ENCODE measurements around the gene FAM174C.

Gene FAM174C

DNA sequence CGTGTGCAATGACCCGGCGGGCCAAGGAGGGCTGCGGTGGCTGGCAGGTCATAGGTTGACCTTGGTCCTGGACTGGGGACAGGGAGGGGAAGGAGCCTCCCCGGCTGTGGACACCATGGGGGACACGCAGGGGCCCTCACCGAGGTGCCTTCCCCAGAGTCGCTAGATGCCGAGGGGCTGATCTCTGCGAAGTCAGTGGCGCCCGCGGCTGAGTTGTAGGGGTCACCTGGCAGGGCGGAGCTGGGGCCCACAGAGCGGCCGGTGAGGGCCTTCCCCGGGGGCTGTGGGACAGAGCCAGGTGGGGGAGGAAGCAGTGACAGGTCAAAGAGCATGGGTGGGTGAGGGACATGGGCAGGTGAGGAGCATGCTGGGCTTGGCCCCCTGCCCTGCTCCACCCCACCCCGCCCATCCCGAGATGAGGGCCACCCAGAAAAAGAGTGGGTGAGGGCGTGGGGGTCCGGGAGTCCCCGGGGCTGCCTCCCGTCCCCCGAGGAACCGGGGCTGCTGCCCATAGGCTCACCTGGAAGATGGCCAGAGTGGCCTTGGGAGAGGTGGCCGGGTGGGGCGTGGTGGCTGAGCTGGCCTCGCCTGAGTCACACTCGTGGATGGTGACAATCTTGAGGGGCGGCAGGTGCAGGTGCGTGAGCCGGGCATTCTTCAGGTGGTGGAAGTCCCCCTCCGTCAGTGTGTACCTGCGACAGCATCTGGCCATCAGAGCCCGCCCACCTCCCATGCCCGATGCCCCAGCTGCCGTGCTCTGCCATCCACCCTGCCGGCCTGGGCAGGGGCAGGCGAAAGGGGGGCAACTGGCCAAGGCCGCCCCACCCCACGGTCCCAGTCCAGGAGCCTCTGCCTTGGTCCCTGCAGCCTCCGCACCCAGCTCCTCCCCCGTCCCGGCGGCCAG lies 41.0 kb upstream of the FAM174C start:
- no peaks in the 10 kb centered on the region for H3K9me3 ChIP-seq
- no peak for DNase-seq (ENCODE audit: low spot score in 2 of 2)
- H3K4me3 ChIP-seq = no peak overlapping the region
- in situ Hi-C loops (cut with MboI; ENCODE audit: low sequenced_read_pairs) = no loop called here
- no peaks in the 10 kb centered on the region for H3K4me1 ChIP-seq
- H3K27me3 ChIP-seq (ENCODE audit: low read depth) = no peaks in the 10 kb centered on the region
- H3K36me3 ChIP-seq (replicated peaks) = peaks cover 28% of the 10 kb centered on the region

DNA sequence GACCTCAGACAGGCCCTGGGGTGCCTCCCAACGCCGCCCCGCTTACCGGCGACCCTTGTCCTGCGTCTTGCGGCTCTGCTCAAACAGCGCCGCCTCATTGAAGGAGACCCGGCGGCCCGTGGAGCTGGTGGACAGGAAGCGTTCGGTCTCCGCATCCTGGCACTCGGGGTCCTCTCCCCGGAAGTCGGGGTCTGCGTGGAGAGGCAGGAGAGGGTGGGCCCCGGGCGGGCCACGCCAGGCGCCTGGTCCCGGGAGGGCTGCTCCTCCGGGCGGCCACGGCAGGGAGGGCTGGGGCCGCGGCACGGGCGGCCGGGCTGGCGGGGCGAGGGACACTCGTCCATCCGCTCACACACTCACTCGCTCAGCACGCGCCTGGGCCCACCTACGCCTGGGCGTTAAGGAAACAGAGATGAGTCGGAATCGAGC lies 40.4 kb upstream of the FAM174C start:
- no peaks in the 10 kb centered on the region for H3K9me3 ChIP-seq
- in situ Hi-C loops (cut with MboI; ENCODE audit: low sequenced_read_pairs) = no loop called here
- H3K4me1 ChIP-seq = peaks cover 3% of the 10 kb centered on the region; the same call in 1 of the 2 replicates
- peaks cover 28% of the 10 kb centered on the region for H3K36me3 ChIP-seq (replicated peaks)
- H3K4me3 ChIP-seq = no peak overlapping the region
- H3K27me3 ChIP-seq (ENCODE audit: low read depth) = no peaks in the 10 kb centered on the region
- no peak for DNase-seq (ENCODE audit: low spot score in 2 of 2)

DNA sequence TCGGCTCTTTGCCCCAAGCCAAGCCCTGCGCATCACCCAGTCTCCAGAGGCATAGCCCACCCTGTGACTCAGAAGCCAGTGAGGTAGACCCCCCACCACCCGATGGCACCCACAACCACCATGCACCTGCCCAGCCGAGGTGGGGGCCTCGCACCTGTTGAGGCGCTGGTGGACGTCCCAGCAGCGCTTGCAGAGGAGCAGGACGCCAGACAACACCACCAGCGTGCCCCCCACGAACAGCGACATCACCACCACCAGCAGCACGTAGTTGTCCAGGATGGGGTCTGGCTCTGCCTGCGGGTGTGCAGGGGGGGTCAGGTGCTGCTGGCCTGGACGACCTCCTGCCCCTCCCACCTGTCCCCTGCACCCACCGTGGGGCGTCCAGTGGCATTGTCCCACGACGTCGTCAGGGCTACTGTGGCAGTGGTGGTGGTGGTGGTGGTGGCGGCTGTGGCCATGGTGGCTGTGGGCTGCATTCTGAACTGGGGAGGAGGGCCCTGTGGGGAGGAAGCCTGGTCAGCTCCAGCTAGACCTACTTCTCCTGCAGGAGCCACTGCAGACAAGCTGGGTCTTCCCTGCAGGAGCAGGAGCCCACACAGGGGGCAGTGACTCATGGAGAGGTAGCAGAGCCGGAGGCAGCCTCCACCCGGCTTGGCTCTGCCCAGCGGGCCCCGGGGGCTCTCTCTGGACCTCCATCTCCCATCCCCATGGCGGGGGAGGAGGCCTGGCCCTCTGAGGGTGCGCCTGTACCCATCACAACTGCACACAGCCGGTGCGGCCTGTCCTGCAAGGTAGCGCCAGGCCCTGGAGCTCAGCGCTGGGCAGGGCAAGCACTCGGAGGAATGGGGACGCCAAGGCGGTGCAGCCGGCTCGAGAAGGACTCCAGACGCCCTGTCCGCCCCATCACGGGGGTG lies 39.4 kb upstream of the FAM174C start:
- no peak for DNase-seq (ENCODE audit: low spot score in 2 of 2)
- Histone ChIP-seq H3K36me3 (replicated peaks) (peaks cover 23% of the 10 kb centered on the region), H3K9me3 (no peaks in the 10 kb centered on the region), H3K4me3 (peak overlapping the region; percentile 72), H3K4me1 (peaks cover 5% of the 10 kb centered on the region), H3K27me3 (ENCODE audit: low read depth) (no peaks in the 10 kb centered on the region)
- in situ Hi-C loops (cut with MboI; ENCODE audit: low sequenced_read_pairs) = no loop called here

DNA sequence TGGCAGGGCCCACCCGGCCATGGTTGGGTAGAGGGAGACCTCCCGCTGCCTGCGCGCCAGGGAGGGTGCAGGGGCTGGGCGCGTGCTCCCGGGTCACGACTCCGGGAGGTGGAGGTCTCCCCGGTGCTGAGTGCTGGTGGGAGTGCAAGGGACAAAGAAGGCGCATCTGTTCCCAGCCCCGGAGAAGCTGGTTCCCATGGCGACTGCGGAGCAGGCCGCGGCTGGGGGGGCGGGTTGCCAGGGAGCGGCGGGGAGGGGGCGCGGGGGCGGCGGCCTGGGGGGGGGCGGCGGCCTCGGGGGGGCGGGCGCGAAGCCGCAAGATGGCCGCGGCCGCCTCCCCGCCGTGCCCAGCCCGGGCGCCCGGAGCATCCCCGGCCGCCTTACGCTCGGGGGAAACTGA lies 38.8 kb upstream of the FAM174C start:
- DNase-seq (ENCODE audit: low spot score in 2 of 2) = peak in 1 of 2 experiments; percentile 65
- in situ Hi-C loops (cut with MboI; ENCODE audit: low sequenced_read_pairs) = no loop called here
- Histone ChIP-seq H3K4me3 (peak overlapping the region; percentile 72), H3K27me3 (ENCODE audit: low read depth) (no peaks in the 10 kb centered on the region), H3K36me3 (replicated peaks) (peaks cover 21% of the 10 kb centered on the region), H3K9me3 (no peaks in the 10 kb centered on the region), H3K4me1 (peaks cover 11% of the 10 kb centered on the region)

DNA sequence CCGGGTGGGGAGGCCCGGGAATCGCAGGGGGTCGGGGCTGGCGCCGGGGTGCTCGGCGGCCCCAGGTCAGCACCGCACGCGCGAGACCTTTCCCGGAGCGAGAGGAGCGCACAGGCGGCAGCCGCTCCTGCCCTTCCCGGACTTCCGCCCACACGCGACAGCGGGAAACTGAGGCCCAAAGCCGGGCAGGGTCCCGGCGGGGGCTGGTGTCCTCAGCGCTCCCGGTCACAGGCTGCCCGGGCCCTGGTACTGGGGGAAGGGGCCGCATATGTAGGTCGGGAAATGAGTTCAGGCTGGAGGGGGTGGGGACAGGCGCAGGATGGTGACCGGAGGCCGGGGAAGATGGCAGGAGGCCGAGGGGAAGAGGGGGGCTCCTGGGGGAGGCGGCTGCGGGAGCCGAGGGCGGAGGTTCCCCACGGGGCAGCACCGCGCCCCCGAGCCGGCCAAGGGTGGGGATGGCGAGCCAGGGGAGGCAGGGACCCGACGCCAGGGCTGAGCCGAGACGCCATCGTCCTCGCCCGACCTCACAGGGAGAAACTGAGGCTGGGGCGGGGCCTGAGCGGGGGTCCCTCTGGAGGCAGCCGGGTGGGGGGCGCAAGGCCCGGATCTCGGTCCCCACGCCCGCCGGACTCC lies 38.2 kb upstream of the FAM174C start:
- H3K4me3 ChIP-seq = peak overlapping the region; percentile 72
- DNase-seq (ENCODE audit: low spot score in 2 of 2) = no peak
- in situ Hi-C loops (cut with MboI; ENCODE audit: low sequenced_read_pairs) = no loop called here
- no peaks in the 10 kb centered on the region for H3K27me3 ChIP-seq (ENCODE audit: low read depth)
- no peaks in the 10 kb centered on the region for H3K9me3 ChIP-seq
- peaks cover 11% of the 10 kb centered on the region for H3K4me1 ChIP-seq
- H3K36me3 ChIP-seq (replicated peaks) = peaks cover 21% of the 10 kb centered on the region

DNA sequence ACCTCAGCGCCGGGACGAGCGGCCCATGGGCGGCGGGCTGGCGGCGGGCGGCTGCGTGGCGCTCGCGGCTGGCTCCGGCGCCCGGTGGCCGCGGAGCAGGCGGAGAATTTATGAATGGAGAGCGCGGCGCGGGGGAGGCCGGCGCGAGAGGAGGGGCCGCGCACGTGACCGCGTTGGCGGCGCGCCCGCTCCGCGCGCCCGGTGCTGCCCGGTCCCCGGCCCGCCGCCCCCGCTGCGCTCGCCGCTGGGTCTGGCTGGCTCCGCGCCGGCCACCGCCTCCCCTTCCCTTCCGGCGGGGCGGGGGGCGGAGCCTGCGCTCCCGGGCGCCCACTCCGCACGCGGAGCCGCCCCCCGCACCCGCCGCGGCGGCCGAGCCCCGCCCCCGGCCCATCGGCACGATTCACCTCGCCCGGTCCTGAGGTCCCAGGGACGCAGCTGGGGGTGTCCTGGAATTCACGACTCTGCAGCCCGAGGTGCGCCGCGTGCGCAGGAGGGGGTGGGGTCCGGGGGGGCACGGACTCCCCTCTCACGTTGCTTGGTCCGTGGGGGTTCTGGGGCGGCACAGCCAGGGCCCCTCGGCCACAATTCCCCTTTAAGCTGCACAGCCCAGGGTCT lies 37.5 kb upstream of the FAM174C start, which contains the start of gene CBARP:
TSS of gene CBARP (minus strand) at position 252 of the 615 bp plus-strand sequence. CDS start 1,905 bp downstream, outside the sequence.
- DNase-seq (ENCODE audit: low spot score in 2 of 2) = peak; percentile 46 to 79
- Histone ChIP-seq H3K9me3 (no peaks in the 10 kb centered on the region), H3K36me3 (replicated peaks) (peaks cover 22% of the 10 kb centered on the region), H3K4me3 (peak within 1 kb of the TSS; percentile 72), H3K27me3 (ENCODE audit: low read depth) (no peaks in the 10 kb centered on the region), H3K4me1 (peaks cover 16% of the 10 kb centered on the region)
- in situ Hi-C loops (cut with MboI; ENCODE audit: low sequenced_read_pairs) = no loop called here

DNA sequence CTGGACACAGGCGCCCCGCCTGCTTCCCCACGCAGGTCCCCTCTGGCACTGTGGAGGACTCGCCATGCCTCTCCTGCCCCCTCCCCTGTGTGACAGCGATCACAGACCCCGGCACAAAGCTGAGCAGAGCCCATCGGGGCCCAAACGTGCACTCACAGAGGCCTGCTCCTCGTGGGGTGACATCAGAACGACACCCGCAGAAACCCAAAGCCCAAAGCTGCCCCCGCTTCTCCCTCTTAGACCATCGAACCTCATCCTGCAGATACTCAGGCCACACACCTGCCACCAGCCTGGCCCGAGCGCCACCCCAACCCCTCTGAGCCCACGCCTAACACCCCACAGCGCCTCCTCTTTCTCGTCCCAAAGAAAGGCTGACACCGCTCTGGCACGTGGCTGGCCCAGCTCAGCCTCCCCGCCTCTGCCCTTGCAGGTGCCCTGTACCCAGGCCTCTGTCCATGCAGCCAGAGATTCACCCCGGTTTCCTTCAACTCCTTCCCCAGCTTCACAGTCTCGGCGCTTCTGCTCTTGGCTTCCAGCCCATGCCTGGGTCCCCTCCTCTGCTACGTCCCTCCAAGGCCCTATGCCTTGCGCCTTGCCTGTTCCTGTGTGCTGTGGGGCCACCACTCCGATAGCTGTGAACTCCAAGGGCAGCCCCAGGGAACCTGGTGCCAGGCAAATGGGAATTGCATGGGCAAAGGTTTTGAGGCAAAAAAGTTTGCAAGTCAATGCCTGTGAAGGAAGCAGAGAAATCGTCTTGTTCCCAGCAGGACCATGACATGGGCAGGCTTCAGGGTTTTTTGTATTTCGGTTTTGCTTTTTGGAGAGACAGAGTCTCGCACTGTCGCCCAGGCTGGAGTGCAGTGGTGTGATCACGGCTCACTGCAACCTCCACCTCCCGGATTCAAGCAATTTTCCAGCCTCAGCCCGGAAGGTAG lies 36.7 kb upstream of the FAM174C start:
- no peak for DNase-seq (ENCODE audit: low spot score in 2 of 2)
- H3K36me3 ChIP-seq (replicated peaks) = peaks cover 16% of the 10 kb centered on the region
- peaks cover 16% of the 10 kb centered on the region for H3K4me1 ChIP-seq
- H3K4me3 ChIP-seq = peak overlapping the region; percentile 35
- no peaks in the 10 kb centered on the region for H3K27me3 ChIP-seq (ENCODE audit: low read depth)
- H3K9me3 ChIP-seq = no peaks in the 10 kb centered on the region
- in situ Hi-C loops (cut with MboI; ENCODE audit: low sequenced_read_pairs) = no loop called here

DNA sequence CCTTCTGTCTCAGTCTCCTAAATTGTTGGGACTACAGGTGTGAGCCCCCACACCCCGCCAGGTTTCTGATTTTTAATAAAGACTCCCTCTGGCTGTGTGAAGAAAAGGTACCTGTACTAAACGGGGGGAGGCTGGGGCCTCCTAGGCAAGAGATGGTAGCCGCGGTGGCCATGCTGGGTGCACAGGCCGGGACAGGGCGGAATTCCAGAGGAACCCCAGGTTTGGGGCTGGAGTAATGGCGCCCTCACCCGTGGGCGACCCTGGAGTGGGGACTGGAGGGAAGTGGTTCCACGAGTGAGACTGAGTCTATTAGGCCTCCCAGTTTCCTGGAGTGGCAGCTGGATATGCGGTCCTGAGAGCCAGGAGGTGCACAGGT lies 35.9 kb upstream of the FAM174C start:
- Histone ChIP-seq H3K4me3 (peak overlapping the region; percentile 33), H3K36me3 (replicated peaks) (peaks cover 16% of the 10 kb centered on the region)

DNA sequence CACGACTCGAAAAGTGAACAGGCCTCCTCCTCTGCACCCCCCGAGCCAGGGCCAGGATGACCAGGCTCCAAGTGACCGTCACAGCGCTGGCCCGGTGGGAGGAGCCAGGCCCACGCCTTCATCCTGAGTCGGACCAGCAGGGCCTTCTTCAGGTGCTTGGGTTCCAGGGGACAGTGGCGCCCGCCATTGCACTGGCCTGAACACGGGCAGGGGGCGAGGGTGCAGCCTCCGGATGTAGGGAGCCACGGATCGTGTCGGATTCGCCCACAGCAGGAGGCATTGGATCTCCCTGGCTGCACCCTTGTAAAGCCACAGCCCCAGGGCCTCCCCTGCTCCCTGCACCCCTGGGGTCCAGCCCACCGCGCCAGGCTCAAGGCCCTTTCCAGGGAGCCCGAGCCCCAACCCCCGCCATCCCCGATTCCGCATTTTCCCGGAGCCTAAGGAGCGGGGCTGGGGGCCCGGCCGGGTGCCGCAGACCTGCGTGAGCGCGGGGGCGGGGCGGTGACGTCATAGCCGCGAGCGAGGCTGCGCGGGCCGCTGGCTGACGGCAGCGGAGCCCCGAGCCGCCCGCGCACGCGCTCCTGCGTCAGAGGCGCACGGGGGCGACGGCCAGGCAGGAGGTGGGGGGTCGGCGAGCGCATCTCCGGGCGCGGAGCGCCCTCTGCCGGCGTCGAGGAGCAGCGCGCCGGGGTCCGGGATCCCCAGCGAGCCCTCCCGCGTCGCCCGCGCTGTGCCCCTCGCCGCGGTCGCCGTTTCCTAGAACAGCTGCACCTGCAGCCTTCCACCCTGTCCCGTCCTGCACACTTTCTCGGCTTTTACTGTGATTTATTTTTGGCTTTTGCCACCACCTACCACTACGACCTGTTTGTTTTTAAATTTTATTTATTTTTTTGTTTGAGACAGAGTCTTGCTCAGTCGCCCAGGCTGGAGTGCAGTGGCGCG lies 35.3 kb upstream of the FAM174C start:
- peaks cover 27% of the 10 kb centered on the region for H3K4me1 ChIP-seq
- H3K4me3 ChIP-seq = peak overlapping the region; percentile 56
- in situ Hi-C loops (cut with MboI; ENCODE audit: low sequenced_read_pairs) = loop anchor here (10.0 kb wide), 1 partner anchor 315 kb away; the partner anchor contains the start of gene ARID3A
- peak; percentile 84 to 93 for DNase-seq (ENCODE audit: low spot score in 2 of 2)
- H3K9me3 ChIP-seq = no peaks in the 10 kb centered on the region
- no peaks in the 10 kb centered on the region for H3K27me3 ChIP-seq (ENCODE audit: low read depth)
- peaks cover 23% of the 10 kb centered on the region for H3K36me3 ChIP-seq (replicated peaks)

More for the DNA sequence above, 35.9 kb upstream of the FAM174C start:
- in situ Hi-C loops (cut with MboI; ENCODE audit: low sequenced_read_pairs) = no loop called here
- no peak for DNase-seq (ENCODE audit: low spot score in 2 of 2)
- Histone ChIP-seq H3K4me1 (peaks cover 22% of the 10 kb centered on the region), H3K9me3 (no peaks in the 10 kb centered on the region), H3K27me3 (ENCODE audit: low read depth) (no peaks in the 10 kb centered on the region)

DNA sequence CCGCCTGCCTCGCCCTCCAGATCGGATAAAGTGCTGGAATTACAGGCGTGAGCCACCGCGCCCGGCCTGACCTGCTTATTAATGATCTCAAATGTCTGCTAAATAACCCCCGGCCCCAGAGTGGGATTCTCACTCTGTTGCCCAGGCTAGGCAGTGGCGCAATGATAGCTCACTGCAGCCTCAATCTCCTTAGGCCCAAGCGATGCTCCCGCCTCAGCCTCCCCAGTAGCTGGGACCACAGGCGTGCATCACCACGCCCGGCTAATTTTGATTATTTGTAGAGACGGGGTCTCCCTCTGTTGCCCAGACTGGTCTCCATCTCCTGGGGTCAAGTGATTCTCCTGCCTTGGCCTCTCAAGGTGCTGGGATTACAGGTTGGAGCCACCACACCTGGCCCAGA lies 34.4 kb upstream of the FAM174C start:
- peaks cover 27% of the 10 kb centered on the region for H3K4me1 ChIP-seq
- no peak for DNase-seq (ENCODE audit: low spot score in 2 of 2)
- H3K27me3 ChIP-seq (ENCODE audit: low read depth) = no peaks in the 10 kb centered on the region
- H3K4me3 ChIP-seq = peak overlapping the region; percentile 56
- in situ Hi-C loops (cut with MboI; ENCODE audit: low sequenced_read_pairs) = loop anchor here (10.0 kb wide), 1 partner anchor 316 kb away; the partner anchor contains the start of gene ARID3A
- H3K9me3 ChIP-seq = no peaks in the 10 kb centered on the region
- peaks cover 21% of the 10 kb centered on the region for H3K36me3 ChIP-seq (replicated peaks)

DNA sequence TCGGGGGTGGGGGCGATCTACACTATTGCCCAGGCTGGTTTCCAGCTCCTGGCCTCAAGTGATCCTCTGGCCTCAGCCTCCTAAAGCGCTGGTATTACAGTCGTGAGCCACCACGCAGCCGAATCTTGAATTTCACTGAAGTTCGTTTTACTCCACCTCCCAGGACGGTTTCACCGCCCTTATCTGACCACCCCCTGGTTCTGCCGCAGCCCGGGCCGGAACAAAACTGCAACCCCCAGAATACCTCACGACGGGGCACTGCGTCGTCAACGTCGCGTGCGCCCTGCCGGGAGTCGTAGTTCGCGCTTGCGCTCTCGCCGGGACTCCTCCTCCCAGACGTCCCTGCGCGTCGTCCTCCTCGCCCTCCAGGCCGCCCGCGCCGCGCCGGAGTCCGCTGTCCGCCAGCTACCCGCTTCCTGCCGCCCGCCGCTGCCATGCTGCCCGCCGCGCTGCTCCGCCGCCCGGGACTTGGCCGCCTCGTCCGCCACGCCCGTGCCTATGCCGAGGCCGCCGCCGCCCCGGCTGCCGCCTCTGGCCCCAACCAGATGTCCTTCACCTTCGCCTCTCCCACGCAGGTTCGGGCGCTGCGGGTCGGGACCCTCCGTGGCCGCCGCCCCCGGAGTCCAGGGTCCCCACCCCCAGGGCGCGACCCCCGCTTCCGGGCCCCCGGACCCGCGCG lies 33.8 kb upstream of the FAM174C start, which contains the start of gene ATP5F1D:
TSS of gene ATP5F1D (plus strand) at position 335 of the 679 bp plus-strand sequence. CDS start at position 435, 100 bp downstream.
- peaks cover 27% of the 10 kb centered on the region for H3K4me1 ChIP-seq
- no peaks in the 10 kb centered on the region for H3K27me3 ChIP-seq (ENCODE audit: low read depth)
- peak; percentile 95 for DNase-seq (ENCODE audit: low spot score in 2 of 2)
- peak within 1 kb of the TSS; percentile 56 for H3K4me3 ChIP-seq
- in situ Hi-C loops (cut with MboI; ENCODE audit: low sequenced_read_pairs) = loop anchor here (10.0 kb wide), 1 partner anchor 317 kb away; the partner anchor contains the start of gene ARID3A
- no peaks in the 10 kb centered on the region for H3K9me3 ChIP-seq
- H3K36me3 ChIP-seq (replicated peaks) = peaks cover 21% of the 10 kb centered on the region
